HepG2 (cell line): Measurements from ENCODE around the gene PPP1R15A. TPM values are rescaled to one million over a fixed set of nuclear protein-coding genes. Genes with fewer than 3 reads are reported as not detected.

ENCODE experiments used
- ATAD3A ChIP-seq: sonication (generic); formaldehyde crosslinking; IDR thresholded peaks from 2 replicates; pipeline ENCODE4 v1.4.0; 2020; ENCODE audit warnings: missing genetic modification reagents
- CBX5 ChIP-seq: sonication (generic); formaldehyde crosslinking; IDR thresholded peaks from 2 replicates; pipeline ENCODE4 v1.4.0; 2020; ENCODE audit warnings: missing genetic modification reagents, borderline replicate concordance
- ELF1 ChIP-seq: sonication (generic); formaldehyde crosslinking; IDR thresholded peaks from 2 replicates; pipeline ENCODE4 v1.4.0; 2020; ENCODE audit warnings: missing genetic modification reagents
- FIP1L1 ChIP-seq: fragments of 200-400 bp; formaldehyde crosslinking; IDR thresholded peaks from 2 replicates; pipeline ENCODE4 v1.6.1; 2018; ENCODE audit warnings: low read depth, mild to moderate bottlenecking, low read length, moderate library complexity, borderline replicate concordance; ENCODE audit not compliant: insufficient read depth
- FOXA1 ChIP-seq, 2 experiments: fragments of 450-650 bp in 1 of 2; sonication (generic) in 1 of 2; formaldehyde crosslinking in 1 of 2; IDR thresholded peaks; 2 replicates each; pipeline versions ENCODE4 v1.4.0 to v1.6.1; 2016 to 2020; ENCODE audit warnings: missing genetic modification reagents in 1 of 2
- ISX ChIP-seq: sonication (generic); formaldehyde crosslinking; conservative IDR thresholded peaks from 2 replicates; pipeline ENCODE4 v1.5.0; 2020; ENCODE audit warnings: missing genetic modification reagents
- KLF15 ChIP-seq: sonication (generic); formaldehyde crosslinking; IDR thresholded peaks from 2 replicates; pipeline ENCODE4 v1.8.1; 2023; ENCODE audit warnings: borderline replicate concordance, mild to moderate bottlenecking, inconsistent platforms, missing genetic modification reagents, mixed read lengths
- LCORL ChIP-seq, 2 experiments: fragments of 450-650 bp in 1 of 2; sonication (generic) in 1 of 2; formaldehyde crosslinking in 1 of 2; IDR thresholded peaks; 2 replicates each; pipeline versions ENCODE4 v1.5.0 to v1.6.1; 2017 to 2020; ENCODE audit warnings: antibody characterized with exemption in 1 of 2, missing genetic modification reagents in 1 of 2
- MXI1 ChIP-seq: IDR thresholded peaks from 3 replicates; pipeline ENCODE4 v1.6.1; 2012; ENCODE audit warnings: low read depth, low read length, inconsistent platforms, borderline replicate concordance
- SATB2 ChIP-seq: sonication (generic); formaldehyde crosslinking; IDR thresholded peaks from 2 replicates; pipeline ENCODE4 v1.5.0; 2020; ENCODE audit warnings: missing genetic modification reagents
- SNAI1 ChIP-seq: sonication (generic); formaldehyde crosslinking; IDR thresholded peaks from 2 replicates; pipeline ENCODE4 v1.5.0; 2020; ENCODE audit warnings: mild to moderate bottlenecking, missing genetic modification reagents, borderline replicate concordance
- SOX5 ChIP-seq: IDR thresholded peaks from 2 replicates; pipeline ENCODE4 v1.6.1; 2016; ENCODE audit warnings: borderline replicate concordance
- SP2 ChIP-seq: sonication (generic); formaldehyde crosslinking; IDR thresholded peaks from 2 replicates; pipeline ENCODE4 v1.5.1; 2020; ENCODE audit warnings: mild to moderate bottlenecking, missing genetic modification reagents
- SP5 ChIP-seq: IDR thresholded peaks from 2 replicates; pipeline ENCODE4 v1.6.1; 2016; ENCODE audit warnings: low read depth, borderline replicate concordance
- ZBTB21 ChIP-seq: sonication (generic); formaldehyde crosslinking; IDR thresholded peaks from 2 replicates; pipeline ENCODE4 v1.4.0; 2020; ENCODE audit warnings: missing genetic modification reagents
- ZNF333 ChIP-seq: sonication (generic); formaldehyde crosslinking; IDR thresholded peaks from 2 replicates; pipeline ENCODE4 v1.4.0; 2020; ENCODE audit warnings: mild to moderate bottlenecking, missing genetic modification reagents, borderline replicate concordance
- ZNF431 ChIP-seq: sonication (generic); formaldehyde crosslinking; IDR thresholded peaks from 2 replicates; pipeline ENCODE4 v1.9.0; 2022; ENCODE audit warnings: missing genetic modification reagents, low read depth, mild to moderate bottlenecking, borderline replicate concordance
- ZNF563 ChIP-seq: sonication (generic); formaldehyde crosslinking; IDR thresholded peaks from 2 replicates; pipeline ENCODE4 v1.8.0; 2022; ENCODE audit warnings: mild to moderate bottlenecking, moderate library complexity, missing genetic modification reagents
- ZNF788 ChIP-seq: sonication (generic); formaldehyde crosslinking; IDR thresholded peaks from 2 replicates; pipeline ENCODE4 v1.5.0; 2020; ENCODE audit warnings: mild to moderate bottlenecking, missing genetic modification reagents, borderline replicate concordance
- ZNF839 ChIP-seq: sonication (generic); formaldehyde crosslinking; IDR thresholded peaks from 2 replicates; pipeline ENCODE4 v1.4.0; 2020; ENCODE audit warnings: missing genetic modification reagents, mild to moderate bottlenecking, borderline replicate concordance
- ZSCAN31 ChIP-seq: sonication (generic); formaldehyde crosslinking; IDR thresholded peaks from 2 replicates; pipeline ENCODE4 v1.5.0; 2020; ENCODE audit warnings: low read depth, mild to moderate bottlenecking, missing genetic modification reagents
- polyA plus RNA-seq, 8 experiments: library from polyadenylated mRNA; depleted of rRNA in 3 of 8; stranded (reverse) in 7 of 8; unstranded in 1 of 8; fragments of >200 nt; fragmentation: Illumina TruSeq in 4 of 8; extraction: Trizol in 4 of 8; gene quantifications; 2 replicates each; pipeline versions ENCODE4 v1.2.1 to v1.2.3, GENCODE V29; 2011 to 2016; ENCODE audit warnings: low read depth in 4 of 8, missing spikeins in 1 of 8, mixed read lengths in 1 of 8; ENCODE audit not compliant: insufficient read depth in 1 of 8
- total RNA-seq, 5 experiments: library from RNA; depleted of rRNA; stranded (reverse); fragments of >200 nt; fragmentation: Illumina TruSeq; extraction: Trizol; gene quantifications; 2 replicates each; pipeline ENCODE4 v1.2.3, GENCODE V29; 2016; ENCODE audit warnings: low read depth in 1 of 5
- TF ChIP-seq, protein P1 (sequence below): IDR thresholded peaks from 2 replicates; pipeline ENCODE4 v1.6.1; 2016; ENCODE audit warnings: mild to moderate bottlenecking
- TF ChIP-seq, protein P2 (sequence below): sonication (generic); formaldehyde crosslinking; IDR thresholded peaks from 2 replicates; pipeline ENCODE4 v1.9.0; 2021; ENCODE audit warnings: missing genetic modification reagents, borderline replicate concordance
- TF ChIP-seq, protein P3 (sequence below): sonication (generic); formaldehyde crosslinking; conservative IDR thresholded peaks from 2 replicates; pipeline ENCODE4 v1.8.0; 2022; ENCODE audit warnings: mild to moderate bottlenecking, moderate library complexity, missing genetic modification reagents

The PPP1R15A gene
- total and polyA plus RNA-seq, 2 of the 13 experiments (the other 11 are each of a cell fraction or from before 2014, with no cell fraction given) = 15.6 to 18.5 TPM

DNA sequence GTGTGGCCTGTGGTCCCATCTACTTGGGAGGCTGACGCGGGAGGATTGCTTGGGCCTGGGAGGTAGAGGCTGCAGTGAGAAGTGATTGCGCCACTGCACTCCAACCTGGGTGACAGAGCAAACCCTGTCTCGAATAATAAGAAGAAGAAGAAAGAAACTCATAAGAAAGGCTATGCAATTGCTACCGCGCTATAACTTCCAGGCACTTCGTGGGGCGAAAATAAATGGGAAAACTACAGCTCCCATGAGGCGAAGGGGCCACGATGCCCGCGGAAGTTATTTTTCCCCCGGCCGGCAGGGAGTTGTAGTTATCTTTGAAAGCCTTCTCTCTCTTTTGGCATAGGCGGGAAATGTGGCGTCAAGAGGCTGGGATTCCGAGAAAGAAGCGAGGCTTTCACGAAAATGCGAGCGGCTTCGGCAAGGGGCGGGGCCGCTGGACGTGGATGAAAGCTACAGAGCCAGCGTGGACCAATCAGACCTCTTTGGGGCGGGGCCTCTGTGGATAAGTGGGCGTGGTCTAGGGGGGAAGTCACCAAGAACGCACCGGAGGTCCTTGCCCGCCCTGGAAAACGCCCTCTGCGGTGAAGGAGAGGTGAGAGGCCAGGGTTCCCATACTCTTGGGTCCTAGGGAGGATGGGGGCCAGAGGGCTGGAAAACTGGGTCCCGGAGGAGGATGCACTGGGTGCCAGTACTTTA is 27.7 kb downstream of the PPP1R15A start, which contains the start of gene NUCB1 (continued):
- TF ChIP-seq ISX (CRISPR knock-in tag) = no peak
- no peak for TF ChIP-seq ATAD3A (CRISPR knock-in tag)
- TF ChIP-seq SP5 (CRISPR knock-in tag) = peak; percentile 43
- 0 out of 2 replicates have a peak, but pooled peaks have one; percentile 32 for TF ChIP-seq ZNF563 (CRISPR knock-in tag)
- TF ChIP-seq SOX5 (CRISPR knock-in tag) = peak; percentile 51; the same call in 1 of the 2 replicates
- TF ChIP-seq ZNF788 (CRISPR knock-in tag) = peak; percentile 33; the same call in 1 of the 2 replicates
- TF ChIP-seq, protein P1, sequence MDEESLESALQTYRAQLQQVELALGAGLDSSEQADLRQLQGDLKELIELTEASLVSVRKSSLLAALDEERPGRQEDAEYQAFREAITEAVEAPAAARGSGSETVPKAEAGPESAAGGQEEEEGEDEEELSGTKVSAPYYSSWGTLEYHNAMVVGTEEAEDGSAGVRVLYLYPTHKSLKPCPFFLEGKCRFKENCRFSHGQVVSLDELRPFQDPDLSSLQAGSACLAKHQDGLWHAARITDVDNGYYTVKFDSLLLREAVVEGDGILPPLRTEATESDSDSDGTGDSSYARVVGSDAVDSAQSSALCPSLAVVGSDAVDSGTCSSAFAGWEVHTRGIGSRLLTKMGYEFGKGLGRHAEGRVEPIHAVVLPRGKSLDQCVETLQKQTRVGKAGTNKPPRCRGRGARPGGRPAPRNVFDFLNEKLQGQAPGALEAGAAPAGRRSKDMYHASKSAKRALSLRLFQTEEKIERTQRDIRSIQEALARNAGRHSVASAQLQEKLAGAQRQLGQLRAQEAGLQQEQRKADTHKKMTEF (CRISPR knock-in tag) = peak; percentile 31; the same call in 1 of the 2 replicates
- no peak for TF ChIP-seq CBX5 (CRISPR knock-in tag)
- TF ChIP-seq ZNF333 = no peak
- peak; percentile 62; the same call in 1 of the 2 replicates for TF ChIP-seq KLF15 (CRISPR knock-in tag)
- no peak for TF ChIP-seq FIP1L1
- TF ChIP-seq, protein P2, sequence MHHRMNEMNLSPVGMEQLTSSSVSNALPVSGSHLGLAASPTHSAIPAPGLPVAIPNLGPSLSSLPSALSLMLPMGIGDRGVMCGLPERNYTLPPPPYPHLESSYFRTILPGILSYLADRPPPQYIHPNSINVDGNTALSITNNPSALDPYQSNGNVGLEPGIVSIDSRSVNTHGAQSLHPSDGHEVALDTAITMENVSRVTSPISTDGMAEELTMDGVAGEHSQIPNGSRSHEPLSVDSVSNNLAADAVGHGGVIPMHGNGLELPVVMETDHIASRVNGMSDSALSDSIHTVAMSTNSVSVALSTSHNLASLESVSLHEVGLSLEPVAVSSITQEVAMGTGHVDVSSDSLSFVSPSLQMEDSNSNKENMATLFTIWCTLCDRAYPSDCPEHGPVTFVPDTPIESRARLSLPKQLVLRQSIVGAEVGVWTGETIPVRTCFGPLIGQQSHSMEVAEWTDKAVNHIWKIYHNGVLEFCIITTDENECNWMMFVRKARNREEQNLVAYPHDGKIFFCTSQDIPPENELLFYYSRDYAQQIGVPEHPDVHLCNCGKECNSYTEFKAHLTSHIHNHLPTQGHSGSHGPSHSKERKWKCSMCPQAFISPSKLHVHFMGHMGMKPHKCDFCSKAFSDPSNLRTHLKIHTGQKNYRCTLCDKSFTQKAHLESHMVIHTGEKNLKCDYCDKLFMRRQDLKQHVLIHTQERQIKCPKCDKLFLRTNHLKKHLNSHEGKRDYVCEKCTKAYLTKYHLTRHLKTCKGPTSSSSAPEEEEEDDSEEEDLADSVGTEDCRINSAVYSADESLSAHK (CRISPR knock-in tag) = no peak
- no peak for TF ChIP-seq ZBTB21 (CRISPR knock-in tag)
- TF ChIP-seq FOXA1 (IDR thresholded peaks at IDR 0.05) = no peak
- TF ChIP-seq FOXA1 (CRISPR knock-in tag; IDR thresholded peaks at IDR 0.05) = 0 out of 2 replicates have a peak, but pooled peaks have one; percentile 15
- TF ChIP-seq ELF1 (CRISPR knock-in tag) = peak; percentile 88
- TF ChIP-seq SP2 (CRISPR knock-in tag) = no peak; the same call in 1 of the 2 replicates
- TF ChIP-seq ZSCAN31 (CRISPR knock-in tag) = peak; percentile 53; the same call in 1 of the 2 replicates
- no peak for TF ChIP-seq LCORL (IDR thresholded peaks at IDR 0.05)
- TF ChIP-seq LCORL (CRISPR knock-in tag; IDR thresholded peaks at IDR 0.05) = peak; percentile 47; the same call in 1 of the 2 replicates
- TF ChIP-seq ZNF839 (CRISPR knock-in tag) = peak; percentile 91
- TF ChIP-seq, protein P3, sequence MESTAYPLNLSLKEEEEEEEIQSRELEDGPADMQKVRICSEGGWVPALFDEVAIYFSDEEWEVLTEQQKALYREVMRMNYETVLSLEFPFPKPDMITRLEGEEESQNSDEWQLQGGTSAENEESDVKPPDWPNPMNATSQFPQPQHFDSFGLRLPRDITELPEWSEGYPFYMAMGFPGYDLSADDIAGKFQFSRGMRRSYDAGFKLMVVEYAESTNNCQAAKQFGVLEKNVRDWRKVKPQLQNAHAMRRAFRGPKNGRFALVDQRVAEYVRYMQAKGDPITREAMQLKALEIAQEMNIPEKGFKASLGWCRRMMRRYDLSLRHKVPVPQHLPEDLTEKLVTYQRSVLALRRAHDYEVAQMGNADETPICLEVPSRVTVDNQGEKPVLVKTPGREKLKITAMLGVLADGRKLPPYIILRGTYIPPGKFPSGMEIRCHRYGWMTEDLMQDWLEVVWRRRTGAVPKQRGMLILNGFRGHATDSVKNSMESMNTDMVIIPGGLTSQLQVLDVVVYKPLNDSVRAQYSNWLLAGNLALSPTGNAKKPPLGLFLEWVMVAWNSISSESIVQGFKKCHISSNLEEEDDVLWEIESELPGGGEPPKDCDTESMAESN (CRISPR knock-in tag) = 0 out of 2 replicates have a peak, but pooled peaks have one; percentile 22
- peak; percentile 60; the same call in 1 of the 3 replicates for TF ChIP-seq MXI1
- no peak for TF ChIP-seq ZNF431 (CRISPR knock-in tag)
- TF ChIP-seq SATB2 (CRISPR knock-in tag) = no peak
- TF ChIP-seq SNAI1 (CRISPR knock-in tag) = 0 out of 2 replicates have a peak, but pooled peaks have one; percentile 35
